ENCODE measurements around the gene ESPNL. TPM values are rescaled to one million over a fixed set of nuclear protein-coding genes. Genes with fewer than 3 reads are reported as not detected.

Gene ESPNL
- total and polyA plus RNA-seq, 9 donors, result 0.11 to 12.9 (median 0.61) TPM

DNA sequence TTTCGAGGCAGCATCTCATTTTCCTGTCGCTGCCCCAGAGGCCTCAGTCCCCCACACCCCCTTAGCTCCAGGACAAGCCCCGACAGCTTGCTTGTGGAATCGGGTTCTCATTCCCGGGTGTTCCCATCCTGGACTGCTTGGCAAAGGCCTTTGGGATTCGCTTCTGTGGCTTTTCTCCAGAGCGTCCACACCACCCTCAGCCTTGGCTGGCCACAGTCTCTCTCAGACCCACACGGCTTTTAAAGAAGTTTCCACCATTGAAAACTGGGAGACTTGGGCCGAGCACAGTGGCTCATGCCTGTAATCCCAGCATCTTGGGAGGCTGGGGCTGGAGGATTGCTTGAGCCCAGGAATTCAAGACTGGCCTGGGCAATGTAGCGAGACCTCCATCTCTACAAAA, 2.7 kb downstream of the ESPNL start:
- Histone ChIP-seq H3K27ac (no peak overlapping the region), H3K36me3 (no peaks in the 10 kb centered on the region), H3K4me1 (ENCODE audit: insufficient read depth) (no peaks in the 10 kb centered on the region), H3K27me3 (no peaks in the 10 kb centered on the region), H3K4me3 (no peak overlapping the region), H3K9me3 (no peaks in the 10 kb centered on the region)
- DNase-seq, result peak in 1 of 5 donors; percentile 3
- whole genome bisulfite sequencing, 3 donors, result 81 to 89% (median 86%) methylated on average over 10 of the region's 10 CpGs
- intact Hi-C loops (cut with DNase I), result no loop called here
- TF ChIP-seq, protein P1, sequence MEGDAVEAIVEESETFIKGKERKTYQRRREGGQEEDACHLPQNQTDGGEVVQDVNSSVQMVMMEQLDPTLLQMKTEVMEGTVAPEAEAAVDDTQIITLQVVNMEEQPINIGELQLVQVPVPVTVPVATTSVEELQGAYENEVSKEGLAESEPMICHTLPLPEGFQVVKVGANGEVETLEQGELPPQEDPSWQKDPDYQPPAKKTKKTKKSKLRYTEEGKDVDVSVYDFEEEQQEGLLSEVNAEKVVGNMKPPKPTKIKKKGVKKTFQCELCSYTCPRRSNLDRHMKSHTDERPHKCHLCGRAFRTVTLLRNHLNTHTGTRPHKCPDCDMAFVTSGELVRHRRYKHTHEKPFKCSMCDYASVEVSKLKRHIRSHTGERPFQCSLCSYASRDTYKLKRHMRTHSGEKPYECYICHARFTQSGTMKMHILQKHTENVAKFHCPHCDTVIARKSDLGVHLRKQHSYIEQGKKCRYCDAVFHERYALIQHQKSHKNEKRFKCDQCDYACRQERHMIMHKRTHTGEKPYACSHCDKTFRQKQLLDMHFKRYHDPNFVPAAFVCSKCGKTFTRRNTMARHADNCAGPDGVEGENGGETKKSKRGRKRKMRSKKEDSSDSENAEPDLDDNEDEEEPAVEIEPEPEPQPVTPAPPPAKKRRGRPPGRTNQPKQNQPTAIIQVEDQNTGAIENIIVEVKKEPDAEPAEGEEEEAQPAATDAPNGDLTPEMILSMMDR (IDR thresholded peaks at IDR 0.05), result no peak
- TF ChIP-seq EP300 (IDR thresholded peaks at IDR 0.05) (no peak), POLR2A (IDR thresholded peaks at IDR 0.05) (no peak)

DNA sequence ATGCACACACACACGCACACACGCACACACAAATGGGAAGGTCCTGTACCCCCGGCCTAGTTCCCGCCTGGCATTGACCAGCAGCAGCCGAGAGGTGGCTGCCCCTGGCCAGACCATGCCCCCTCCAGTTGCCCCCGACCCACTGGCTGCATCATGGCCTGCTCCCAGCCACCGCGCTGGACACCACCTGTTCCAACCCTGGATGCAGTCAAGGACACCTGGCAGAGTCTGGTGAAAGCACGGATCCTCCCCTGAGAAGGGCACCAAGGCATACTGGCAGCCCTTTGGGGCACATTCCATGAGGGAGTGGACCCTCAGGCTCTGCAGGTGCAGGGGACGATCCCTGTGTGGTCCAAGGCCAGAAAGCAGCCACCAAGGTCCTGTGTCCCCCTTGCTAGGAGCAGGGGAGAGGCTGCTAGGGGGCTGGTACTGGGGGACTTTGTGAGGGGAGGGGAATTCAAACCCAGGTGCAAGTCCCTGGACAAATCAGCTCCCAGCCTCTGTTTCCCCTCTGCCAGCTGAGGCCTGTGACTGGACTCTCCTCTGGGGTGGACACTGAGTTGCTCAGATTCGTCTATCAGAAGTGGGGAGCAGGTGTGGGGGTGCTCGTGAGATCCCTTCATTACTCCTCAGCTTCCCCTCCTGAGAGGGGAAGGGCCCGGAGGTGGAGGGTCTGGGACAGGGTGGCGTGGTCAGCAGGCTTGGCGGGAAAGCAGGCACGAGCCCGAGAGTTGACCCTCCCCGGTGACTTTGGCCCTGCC, 3.5 kb downstream of the ESPNL start:
- WGBS, 3 donors, result 81 to 85% (median 83%) methylated on average over 18 of the region's 18 CpGs
- Histone ChIP-seq H3K9me3 (no peaks in the 10 kb centered on the region), H3K4me1 (ENCODE audit: insufficient read depth) (no peaks in the 10 kb centered on the region), H3K27ac (no peak overlapping the region), H3K4me3 (no peak overlapping the region), H3K36me3 (no peaks in the 10 kb centered on the region), H3K27me3 (no peaks in the 10 kb centered on the region)
- no peak for TF ChIP-seq EP300 (IDR thresholded peaks at IDR 0.05)
- TF ChIP-seq POLR2A (IDR thresholded peaks at IDR 0.05), result no peak
- TF ChIP-seq, protein P1 (IDR thresholded peaks at IDR 0.05), result no peak
- intact Hi-C loops (cut with DNase I), result no loop called here
- peak in 1 of 5 donors; percentile 6 for DNase-seq

DNA sequence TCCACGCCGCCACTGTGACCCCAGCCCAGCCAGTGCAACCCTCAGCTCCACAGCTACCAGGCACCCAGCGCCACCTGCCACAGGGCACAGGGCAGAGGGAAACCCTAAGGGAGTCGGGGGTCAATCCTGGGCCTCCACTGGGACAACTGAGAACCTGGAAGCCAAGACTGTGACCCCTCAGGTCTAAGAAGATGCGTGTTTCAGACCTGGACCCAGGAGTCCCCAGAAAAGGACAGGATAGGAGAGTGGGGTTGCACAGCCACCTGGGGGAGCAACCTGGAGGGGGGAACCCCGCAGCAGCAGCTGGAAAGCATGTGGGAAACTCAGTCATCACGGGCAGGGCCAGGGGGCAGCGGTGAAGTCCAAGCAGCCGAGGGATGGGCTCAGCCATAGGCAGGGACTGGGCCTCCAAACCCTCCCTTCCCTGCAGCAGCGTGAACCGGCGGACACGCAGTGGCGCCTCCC, 4.1 kb downstream of the ESPNL start:
- TF ChIP-seq, protein P1 (IDR thresholded peaks at IDR 0.05), result no peak
- TF ChIP-seq POLR2A (IDR thresholded peaks at IDR 0.05), result no peak
- no peak for TF ChIP-seq EP300 (IDR thresholded peaks at IDR 0.05)
- no peaks in the 10 kb centered on the region for H3K36me3 ChIP-seq
- no peak for DNase-seq
- no peak overlapping the region for H3K4me3 ChIP-seq
- intact Hi-C loops (cut with DNase I), result no loop called here
- no peaks in the 10 kb centered on the region for H3K4me1 ChIP-seq (ENCODE audit: insufficient read depth)
- no peaks in the 10 kb centered on the region for H3K27me3 ChIP-seq
- no peaks in the 10 kb centered on the region for H3K9me3 ChIP-seq
- no peak overlapping the region for H3K27ac ChIP-seq
- 82 to 86% (median 83%) methylated on average over 14 of the region's 14 CpGs for WGBS, 3 donors

DNA sequence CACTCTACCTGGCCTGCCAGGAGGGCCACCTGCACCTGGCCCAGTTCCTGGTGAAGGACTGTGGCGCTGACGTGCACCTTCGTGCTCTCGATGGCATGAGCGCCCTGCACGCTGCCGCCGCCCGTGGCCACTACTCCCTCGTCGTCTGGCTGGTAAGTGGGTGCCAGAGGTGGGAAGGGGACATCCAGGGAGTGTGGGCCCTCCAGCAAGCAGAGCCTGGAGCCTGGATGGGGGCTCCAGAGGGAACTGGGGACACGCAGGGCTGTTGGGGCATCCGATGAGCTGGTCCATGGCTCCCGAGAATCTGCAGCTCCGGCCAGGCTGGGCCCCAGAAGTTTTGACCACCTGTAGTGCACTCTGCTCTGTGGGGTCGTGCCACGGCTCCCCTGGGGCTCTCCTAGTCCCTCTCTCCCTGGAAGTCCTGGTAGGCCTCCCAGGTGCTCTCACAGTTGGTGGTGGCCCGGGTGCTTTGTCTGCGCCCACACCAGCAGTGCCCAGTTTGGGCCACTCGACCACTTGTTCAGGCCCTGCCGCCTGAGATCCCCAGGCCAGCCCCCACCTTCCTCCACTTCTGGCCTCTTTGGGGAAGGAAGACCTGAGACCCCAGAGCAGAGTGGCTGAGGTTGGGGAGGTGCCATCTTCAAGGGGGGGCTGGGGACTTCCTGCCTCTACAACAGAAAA, 4.7 kb downstream of the ESPNL start:
- H3K27me3 ChIP-seq, result no peaks in the 10 kb centered on the region
- H3K36me3 ChIP-seq, result no peaks in the 10 kb centered on the region
- WGBS, 3 donors, result 88 to 93% (median 88%) methylated on average over 19 to 21 of the region's 21 CpGs
- H3K4me1 ChIP-seq (ENCODE audit: insufficient read depth), result no peaks in the 10 kb centered on the region
- peak in 1 of 5 donors; percentile 11 for DNase-seq
- H3K9me3 ChIP-seq, result no peaks in the 10 kb centered on the region
- intact Hi-C loops (cut with DNase I), result no loop called here
- no peak overlapping the region for H3K27ac ChIP-seq
- TF ChIP-seq POLR2A (IDR thresholded peaks at IDR 0.05) (no peak), EP300 (IDR thresholded peaks at IDR 0.05) (no peak)
- TF ChIP-seq, protein P1 (IDR thresholded peaks at IDR 0.05), result no peak
- H3K4me3 ChIP-seq, result no peak overlapping the region
